GM21515 (cell line): ENCODE data around the gene OTOG.

Experiments
- ATAC-seq: cut with Tn5 transposase; IDR thresholded peaks from one replicate; pipeline ENCODE4 v1.9.1; 2021; ENCODE audit not compliant: unreplicated experiment

Gene OTOG

DNA sequence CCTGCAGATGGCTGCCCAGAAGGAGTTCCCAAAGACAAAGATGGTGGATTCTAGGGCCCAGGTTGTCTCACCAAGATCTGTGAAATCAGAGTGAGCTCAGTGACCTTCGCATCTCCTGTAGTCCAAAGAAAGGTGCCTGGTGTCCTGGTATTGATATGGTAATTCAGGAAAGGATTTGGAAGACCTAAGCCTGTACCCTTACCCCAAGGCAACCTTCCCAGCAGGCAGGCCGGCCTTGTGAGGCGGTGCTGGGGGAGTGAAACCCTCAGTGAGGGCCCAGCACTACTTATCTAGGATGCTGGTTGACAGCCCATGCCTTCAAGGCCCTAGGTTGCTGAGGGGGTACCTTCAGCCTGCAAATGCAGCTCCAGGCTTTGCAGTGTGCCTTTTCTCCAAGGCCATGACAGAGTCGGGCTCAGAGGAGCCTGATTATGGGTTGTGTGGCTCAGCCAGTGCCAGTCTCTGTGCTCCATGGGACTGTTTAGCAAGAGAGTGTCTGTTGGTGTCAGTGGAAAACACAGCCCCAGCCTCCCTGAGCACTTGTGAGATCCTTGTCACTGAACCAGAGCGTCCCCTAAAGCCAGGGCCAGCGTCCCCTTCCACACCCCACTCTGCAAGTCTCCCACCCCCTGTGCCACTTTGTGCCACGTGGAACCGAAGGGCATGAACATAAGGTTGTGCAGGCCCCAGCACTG, 99.5 kb downstream of the OTOG start:
- ATAC-seq, result no peak

- ATAC-seq, result no peak
Measured at GRCh38 chr11:17648528-17648927, 101.5 kb downstream of the OTOG start.

GRCh38 chr11:17649261-17649660, 102.2 kb downstream of the OTOG start:
- ATAC-seq, result no peak

GRCh38 chr11:17649696-17650095, 102.6 kb downstream of the OTOG start:
- ATAC-seq, result no peak

GRCh38 chr11:17650127-17650911, 103.3 kb downstream of the OTOG start:
- no peak for ATAC-seq

DNA sequence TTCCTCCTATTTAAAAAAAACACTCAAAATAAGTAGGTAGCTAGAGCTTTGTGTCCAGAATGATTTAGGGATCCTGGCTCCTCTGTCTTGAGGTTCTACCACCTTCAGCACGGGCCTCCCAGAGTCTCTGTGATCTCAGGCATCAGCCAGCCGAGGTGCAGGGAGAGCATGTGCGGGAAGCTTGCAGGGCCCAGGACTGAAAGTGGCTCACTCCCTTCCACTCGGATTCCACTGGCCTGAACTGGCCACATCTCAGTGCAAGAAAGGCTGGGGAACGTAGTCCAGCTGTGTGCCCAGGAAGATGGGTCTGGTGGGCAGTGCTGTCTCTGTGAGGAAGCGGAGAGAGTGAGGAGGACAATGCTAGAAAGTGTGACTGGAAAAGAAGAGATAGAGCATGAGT, 104.0 kb downstream of the OTOG start:
- ATAC-seq, result no peak

GRCh38 chr11:17651681-17652080, 104.6 kb downstream of the OTOG start:
- no peak for ATAC-seq

DNA sequence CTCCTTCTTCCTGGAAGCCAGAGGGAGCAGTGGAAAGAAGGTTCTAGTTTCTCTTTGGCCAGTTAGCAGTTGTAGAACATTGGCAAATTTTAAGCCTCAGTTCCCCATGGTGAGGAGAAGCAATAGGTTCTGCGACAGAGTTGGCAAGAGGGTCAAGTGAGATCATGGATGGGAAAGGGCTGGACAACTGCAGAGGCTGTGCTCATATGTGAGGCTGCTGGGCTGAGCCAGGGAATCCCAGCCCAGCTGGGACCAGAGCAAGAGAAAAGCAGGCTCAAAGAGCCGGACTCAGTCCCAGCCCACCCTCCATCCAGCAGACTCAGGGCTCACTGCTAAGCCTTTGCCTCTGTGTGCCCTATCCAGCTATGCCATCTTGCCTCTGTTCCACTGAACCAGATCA, 105.5 kb downstream of the OTOG start:
- no peak for ATAC-seq

DNA sequence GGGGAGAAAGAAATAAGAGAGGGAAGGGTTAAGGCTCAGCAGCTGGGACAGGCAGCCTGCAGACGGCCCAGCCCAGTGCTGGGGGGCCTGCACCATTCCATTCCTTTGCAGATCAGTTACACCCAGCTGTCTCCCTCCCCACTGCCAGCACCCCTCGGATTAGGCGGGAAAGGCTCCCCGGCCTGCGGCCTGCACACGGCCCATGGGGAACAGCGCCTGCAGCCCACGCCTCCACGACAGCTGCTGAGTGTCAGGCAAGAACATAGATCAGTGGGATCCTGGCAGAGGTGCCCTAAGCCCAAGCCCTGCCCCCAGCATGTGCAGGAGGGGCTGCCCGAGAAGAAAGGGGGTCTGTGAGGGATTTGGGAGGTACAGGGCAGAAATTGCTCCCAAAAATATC, 106.6 kb downstream of the OTOG start:
- ATAC-seq, result no peak

- ATAC-seq, result no peak
Measured at GRCh38 chr11:17655682-17656081, 108.6 kb downstream of the OTOG start.

- ATAC-seq, result no peak
Measured at GRCh38 chr11:17658211-17658610, 111.2 kb downstream of the OTOG start.

DNA sequence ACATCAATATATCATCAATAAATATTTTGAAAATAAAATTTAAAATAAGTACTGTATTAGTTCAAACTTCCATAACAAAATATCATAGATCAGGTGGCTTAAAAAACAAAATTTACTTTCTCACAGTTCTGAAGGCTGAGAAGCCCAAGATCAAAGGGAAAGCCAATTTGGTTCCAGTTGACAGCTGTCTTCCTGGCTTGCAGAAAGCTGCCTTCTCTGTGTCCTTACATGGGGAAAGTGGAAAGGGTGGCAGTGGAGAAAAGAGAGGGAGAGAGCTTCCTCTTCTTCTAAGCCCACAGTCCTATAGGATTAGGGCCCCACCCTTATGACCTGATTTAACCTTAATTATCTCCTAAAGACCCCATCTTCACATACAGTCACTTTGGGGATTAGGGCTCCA, 121.1 kb downstream of the OTOG start:
- no peak for ATAC-seq

DNA sequence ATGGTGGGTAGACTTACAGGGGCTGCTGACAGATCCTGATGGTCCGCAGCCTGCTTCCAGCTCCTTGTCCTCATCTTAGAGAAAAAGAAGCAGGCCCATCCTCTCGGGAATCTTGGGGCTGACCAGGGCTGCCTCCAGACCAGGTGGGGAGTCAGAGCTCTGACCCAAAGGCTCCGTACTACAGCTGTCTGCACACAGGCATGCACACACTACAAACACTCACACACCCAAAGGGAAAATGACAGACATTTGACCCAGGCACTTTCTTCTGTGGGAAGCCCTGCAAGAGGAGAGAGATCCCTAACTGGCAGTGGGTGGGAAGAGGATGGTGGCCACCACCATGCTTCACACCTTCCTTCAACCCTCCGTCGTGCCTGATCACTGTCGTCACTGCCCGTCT, 125.4 kb downstream of the OTOG start:
- no peak for ATAC-seq

GRCh38 chr11:17673951-17674350, 126.9 kb downstream of the OTOG start:
- no peak for ATAC-seq

DNA sequence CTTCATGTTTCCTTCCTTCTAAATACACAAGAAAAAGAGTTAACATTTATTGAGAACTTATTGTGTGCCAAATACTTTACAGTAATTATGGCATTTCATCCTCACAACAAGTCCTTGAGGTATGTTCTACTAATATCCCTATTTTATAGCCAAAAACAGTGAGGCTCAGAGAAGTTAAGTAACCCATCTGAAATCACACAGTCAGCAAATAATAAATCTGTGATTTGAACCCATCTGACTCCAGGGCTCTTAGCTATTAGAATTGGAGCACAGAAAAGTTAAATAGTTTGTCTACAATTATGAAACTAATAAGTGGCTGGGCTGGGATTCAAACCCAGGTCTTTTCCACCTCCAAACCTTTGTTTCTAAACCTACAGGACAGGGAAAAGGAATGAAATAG, 135.8 kb downstream of the OTOG start:
- ATAC-seq, result no peak

DNA sequence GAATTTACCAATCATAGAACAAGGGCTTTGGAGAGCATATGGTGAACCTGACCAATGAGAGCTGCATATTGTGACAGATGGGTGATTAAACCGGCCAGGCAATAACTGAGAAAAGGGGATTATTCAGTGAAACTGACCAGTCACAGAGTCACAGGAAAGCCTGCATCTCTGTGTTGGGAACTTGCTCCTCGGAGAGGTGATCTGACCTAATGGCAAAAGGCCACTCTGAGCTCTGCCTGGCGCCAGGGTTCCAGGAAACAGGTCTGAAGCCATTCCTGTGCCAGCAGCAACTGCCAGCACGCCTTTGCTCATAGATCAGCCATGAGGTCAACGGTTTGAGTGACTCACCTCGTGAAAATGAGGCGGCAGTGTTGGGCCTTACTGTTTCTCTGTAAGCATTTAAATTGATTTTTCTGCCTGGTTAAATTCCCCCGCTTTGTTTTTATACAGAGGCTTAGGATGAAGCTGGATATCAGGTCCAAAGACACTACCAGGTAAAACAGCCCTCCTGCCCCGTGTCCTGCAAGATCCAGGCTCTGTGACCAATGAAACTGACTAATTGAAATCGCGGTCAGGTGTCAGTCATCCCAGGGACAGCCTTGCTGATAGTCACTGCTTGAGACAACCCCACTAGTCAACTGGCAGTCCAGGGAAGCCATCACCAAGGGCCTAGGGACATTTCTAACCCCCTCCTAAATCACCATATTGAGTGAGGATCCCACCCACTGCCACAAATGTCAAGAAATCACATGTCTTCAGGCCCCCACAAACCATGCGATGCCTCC, 136.5 kb downstream of the OTOG start:
- no peak for ATAC-seq

DNA sequence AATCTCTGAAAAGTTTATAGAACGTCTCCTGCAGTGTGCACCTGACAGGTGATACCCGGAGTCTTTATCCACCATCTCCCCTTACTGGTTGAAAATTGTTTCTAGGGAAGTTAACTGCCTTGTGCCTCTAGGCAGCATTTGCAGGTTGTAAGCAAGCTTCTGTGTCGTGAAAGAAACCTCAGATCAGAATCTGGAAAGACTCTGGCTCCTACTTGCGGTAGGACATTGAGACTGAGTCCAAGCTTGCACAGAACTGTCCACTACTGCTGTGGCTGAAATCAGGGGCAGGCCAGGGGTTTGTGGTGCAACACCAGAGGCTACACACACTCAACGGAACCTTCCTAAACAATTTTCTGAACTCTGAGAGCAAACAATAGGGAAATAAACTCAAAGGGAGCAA, 137.5 kb downstream of the OTOG start:
- no peak for ATAC-seq

- no peak for ATAC-seq
Measured at GRCh38 chr11:17686231-17686980, 139.3 kb downstream of the OTOG start.

DNA sequence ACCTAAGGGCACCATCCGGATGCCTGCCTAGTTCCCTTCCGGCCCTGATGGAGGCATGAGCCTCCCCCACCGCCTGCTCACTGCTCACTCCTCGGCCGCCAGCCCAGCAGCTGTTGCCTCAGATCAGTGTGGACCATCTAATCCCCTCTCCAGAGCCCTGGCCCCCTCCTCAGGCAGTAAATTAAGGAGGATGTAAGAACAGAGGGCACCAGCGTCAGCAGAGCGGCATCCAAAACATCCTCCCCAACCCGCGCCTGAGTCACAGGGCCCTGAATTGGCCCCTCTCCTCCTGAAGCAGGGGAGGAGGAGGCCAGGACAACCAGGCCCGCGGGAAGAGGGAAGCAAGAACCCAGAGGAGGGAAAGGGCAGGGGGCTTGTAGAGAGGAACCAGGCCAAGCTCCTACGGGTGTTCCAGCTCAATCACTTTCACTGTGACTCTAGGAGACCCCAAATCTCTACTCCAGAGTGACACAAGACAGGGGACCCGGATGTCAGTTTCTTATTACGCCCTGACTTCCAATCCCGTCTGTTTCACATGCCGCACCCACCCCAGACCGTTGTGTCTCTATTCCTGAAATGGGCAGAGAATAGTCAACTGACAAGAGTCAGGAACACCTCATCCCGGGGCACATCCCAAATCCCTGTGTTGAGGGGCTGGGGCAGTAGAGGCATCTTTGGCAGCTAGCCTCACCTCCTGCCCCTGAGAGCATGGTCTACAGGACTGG, 141.0 kb downstream of the OTOG start:
- ATAC-seq, result no peak

- no peak for ATAC-seq
Measured at GRCh38 chr11:17691550-17691949, 144.5 kb downstream of the OTOG start.

DNA sequence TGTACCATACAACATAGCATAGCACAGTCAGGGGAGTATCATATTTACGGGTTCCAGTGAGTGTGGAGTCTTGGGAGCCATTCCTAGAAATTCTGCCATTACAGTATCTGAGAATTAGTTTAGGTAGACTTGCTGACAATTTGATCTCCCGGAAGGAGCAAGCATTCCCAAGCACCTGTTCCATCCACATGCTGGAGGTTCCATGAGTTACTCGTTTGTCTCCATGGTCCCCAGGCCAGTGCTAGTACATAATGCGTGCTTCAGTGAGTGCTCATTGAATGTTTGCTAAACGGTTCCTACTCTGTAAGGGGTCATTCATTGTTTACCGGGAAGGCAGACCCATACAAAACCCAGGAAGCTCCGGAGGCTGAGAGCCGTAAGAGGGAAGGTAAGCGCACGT, 144.9 kb downstream of the OTOG start:
- ATAC-seq, result no peak
